H1 (cell line): ENCODE measurements around the gene RGL1. TPM values are rescaled to one million over a fixed set of nuclear protein-coding genes. Genes with fewer than 3 reads are reported as not detected.

Experiments used
- CTCF ChIA-PET: fragments of 300-600 bp; sonication (Branson Sonifier 250); formaldehyde crosslinking; loops from one replicate; lab custom pipeline; 2021; ENCODE audit not compliant: partially characterized antibody; lab: Charles Lee
- POLR2A ChIA-PET: fragments of 300-600 bp; sonication (Branson Sonifier 250); formaldehyde crosslinking; loops from one replicate; lab custom pipeline; 2021; ENCODE audit warnings: inconsistent platforms; ENCODE audit not compliant: partially characterized antibody; lab: Charles Lee
- DNase-seq, 2 experiments: peaks; one replicate each; pipeline versions ENCODE4 v3.0.0 to v3.0.0-alpha.2; 2010 to 2022; ENCODE audit warnings: low spot score in 2 of 2, low read depth in 1 of 2, mixed read lengths in 1 of 2
- FAIRE-seq: peaks from 2 replicates; lab custom pipeline; 2011; peaks lifted over from hg19 to GRCh38; lab: Jason Lieb, UNC
- H2AFZ ChIP-seq: 2 replicates; pipeline ENCODE4 v1.8.1; 2012; ENCODE audit warnings: low read length, inconsistent platforms
- H2AK5ac ChIP-seq: 2 replicates; pipeline ENCODE4 v1.6.1; 2013; ENCODE audit warnings: low read depth, low read length
- H2BK120ac ChIP-seq: replicated peaks from 2 replicates; pipeline ENCODE3; 2013; ENCODE audit warnings: low read depth, low read length, inconsistent platforms
- H2BK12ac ChIP-seq: 2 replicates; pipeline ENCODE4 v1.6.1; 2013; ENCODE audit warnings: low read depth, low read length
- H2BK15ac ChIP-seq: 2 replicates; pipeline ENCODE4 v1.6.1; 2013; ENCODE audit warnings: low read length
- H2BK20ac ChIP-seq: 2 replicates; pipeline ENCODE4 v1.6.1; 2013; ENCODE audit warnings: low read length
- H2BK5ac ChIP-seq: 2 replicates; pipeline ENCODE4 v1.6.1; 2013; ENCODE audit warnings: low read depth, low read length
- H3K14ac ChIP-seq: 2 replicates; pipeline ENCODE4 v1.6.1; 2013; ENCODE audit warnings: inconsistent platforms; ENCODE audit not compliant: insufficient read length
- H3K18ac ChIP-seq: 2 replicates; pipeline ENCODE4 v1.6.1; 2013; ENCODE audit warnings: low read length; ENCODE audit errors: extremely low read depth
- H3K23ac ChIP-seq: 2 replicates; pipeline ENCODE4 v1.6.1; 2013; ENCODE audit warnings: inconsistent platforms; ENCODE audit not compliant: insufficient read length
- H3K23me2 ChIP-seq: 2 replicates; pipeline ENCODE4 v1.6.1; 2013; ENCODE audit warnings: low read depth, low read length
- H3K27ac ChIP-seq: 2 replicates; pipeline ENCODE4 v1.6.1; 2011; ENCODE audit warnings: low read depth, low read length, inconsistent platforms
- H3K27me3 ChIP-seq, 4 experiments: replicated peaks in 1 of 4; 1 replicate in 1 of 4; 2 replicates in 3 of 4; pipeline versions ENCODE4 v1.6.1 to v1.8.1; 2011 to 2013; ENCODE audit warnings: low read length in 3 of 4, mild to moderate bottlenecking in 3 of 4, inconsistent platforms in 2 of 4, mixed read lengths in 2 of 4, moderate library complexity in 1 of 4; ENCODE audit not compliant: control insufficient read depth in 3 of 4, insufficient read depth in 3 of 4; ENCODE audit errors: extremely low read depth in 1 of 4
- H3K36me3 ChIP-seq, 4 experiments: 2 replicates each; pipeline versions ENCODE4 v1.6.1 to v1.8.1; 2011 to 2013; ENCODE audit warnings: mild to moderate bottlenecking in 4 of 4, low read length in 3 of 4, moderate library complexity in 2 of 4, control low read depth in 1 of 4, inconsistent platforms in 1 of 4; ENCODE audit not compliant: insufficient read depth in 4 of 4, control insufficient read depth in 2 of 4
- H3K4ac ChIP-seq: replicated peaks from 2 replicates; pipeline ENCODE3; 2013; ENCODE audit warnings: low read length, low read depth, mixed read lengths, inconsistent platforms; ENCODE audit not compliant: insufficient read length
- H3K4me1 ChIP-seq, 4 experiments: replicated peaks in 1 of 4; 1 replicate in 1 of 4; 2 replicates in 3 of 4; pipeline versions ENCODE4 v1.6.1 to v1.8.1; 2011 to 2013; ENCODE audit warnings: low read length in 3 of 4, inconsistent platforms in 2 of 4, mixed read lengths in 1 of 4; ENCODE audit not compliant: insufficient read depth in 4 of 4, control insufficient read depth in 3 of 4
- H3K4me2 ChIP-seq, 2 experiments: 2 replicates each; pipeline versions ENCODE4 v1.6.1 to v1.8.1; 2011 to 2013; ENCODE audit warnings: low read depth in 2 of 2, low read length in 2 of 2, control low read depth in 1 of 2, inconsistent platforms in 1 of 2, mild to moderate bottlenecking in 1 of 2; ENCODE audit not compliant: insufficient read depth in 1 of 2
- H3K4me3 ChIP-seq, 4 experiments: fragments of 200-600, 300-600 bp in 1 of 4; sonication (generic), shearing (Covaris generic), sonication (Bioruptor Twin) in 1 of 4; 2 replicates each; pipeline versions ENCODE4 v1.5.1 to v1.8.1; 2011 to 2016; ENCODE audit warnings: low read length in 4 of 4, low read depth in 3 of 4, control low read depth in 2 of 4, inconsistent platforms in 2 of 4, mild to moderate bottlenecking in 2 of 4, mixed read lengths in 1 of 4, moderate library complexity in 1 of 4; ENCODE audit not compliant: insufficient read depth in 2 of 4; ENCODE audit errors: extremely low read depth in 1 of 4
- H3K56ac ChIP-seq: replicated peaks from 2 replicates; pipeline ENCODE3; 2013; ENCODE audit warnings: low read depth, mild to moderate bottlenecking, mixed read lengths, low read length, inconsistent platforms; ENCODE audit not compliant: insufficient read length
- H3K79me1 ChIP-seq: 2 replicates; pipeline ENCODE4 v1.6.1; 2013; ENCODE audit warnings: low read depth, low read length, control low read depth
- H3K79me2 ChIP-seq, 2 experiments: 2 replicates each; pipeline versions ENCODE4 v1.6.1 to v1.8.1; 2012 to 2013; ENCODE audit warnings: low read length in 2 of 2, mild to moderate bottlenecking in 2 of 2, inconsistent platforms in 1 of 2; ENCODE audit not compliant: insufficient read depth in 2 of 2, control insufficient read depth in 1 of 2
- H3K9ac ChIP-seq, 4 experiments: replicated peaks in 1 of 4; 1 replicate in 1 of 4; 2 replicates in 3 of 4; pipeline versions ENCODE4 v1.6.1 to v1.8.1; 2011 to 2013; ENCODE audit warnings: low read depth in 3 of 4, low read length in 3 of 4, control low read depth in 2 of 4, mild to moderate bottlenecking in 2 of 4, moderate library complexity in 2 of 4, inconsistent platforms in 1 of 4; ENCODE audit errors: extremely low read depth in 1 of 4
- H3K9me3 ChIP-seq, 2 experiments: 2 replicates each; pipeline versions ENCODE4 v1.6.1 to v1.8.1; 2012 to 2013; ENCODE audit warnings: mild to moderate bottlenecking in 2 of 2, moderate library complexity in 2 of 2, control low read depth in 1 of 2, inconsistent platforms in 1 of 2, low read depth in 1 of 2, low read length in 1 of 2, mixed read lengths in 1 of 2; ENCODE audit not compliant: insufficient read depth in 2 of 2
- H4K20me1 ChIP-seq, 2 experiments: replicated peaks in 1 of 2; 2 replicates each; pipeline versions ENCODE3 to v1.8.1; 2011 to 2013; ENCODE audit warnings: inconsistent platforms in 2 of 2, low read length in 2 of 2, mild to moderate bottlenecking in 1 of 2; ENCODE audit not compliant: insufficient read depth in 2 of 2, control insufficient read depth in 1 of 2
- H4K5ac ChIP-seq: 2 replicates; pipeline ENCODE4 v1.6.1; 2013; ENCODE audit warnings: low read length, low read depth, mixed read lengths, inconsistent platforms; ENCODE audit not compliant: insufficient read length
- H4K8ac ChIP-seq: 2 replicates; pipeline ENCODE4 v1.8.0; 2013; ENCODE audit warnings: mild to moderate bottlenecking, moderate library complexity, low read length, inconsistent platforms; ENCODE audit not compliant: insufficient read depth; ENCODE audit errors: extremely low read depth
- H4K91ac ChIP-seq: replicated peaks from 2 replicates; pipeline ENCODE3; 2013; ENCODE audit warnings: low read length, mixed read lengths, inconsistent platforms; ENCODE audit not compliant: insufficient read length
- BRCA1 ChIP-seq: IDR thresholded peaks from 2 replicates; pipeline ENCODE4 v1.6.1; 2012; ENCODE audit warnings: low read depth, low read length, improper control_type of control experiment
- CBX8 ChIP-seq: fragments of 300-800, 300-1000 bp; sonication (generic); IDR thresholded peaks from 2 replicates; pipeline ENCODE4 v1.7.1; 2016; ENCODE audit warnings: low read depth, low read length, borderline replicate concordance
- POLR2A ChIP-seq, 2 experiments: IDR thresholded peaks; 1 replicate in 1 of 2; 2 replicates in 1 of 2; pipeline ENCODE4 v1.6.1; 2011; ENCODE audit warnings: low read depth in 2 of 2, low read length in 2 of 2, mild to moderate bottlenecking in 2 of 2; ENCODE audit errors: control extremely low read depth in 1 of 2
- RXRA ChIP-seq: IDR thresholded peaks from 2 replicates; pipeline ENCODE4 v1.6.1; 2011; ENCODE audit warnings: low read depth, mild to moderate bottlenecking, low read length, moderate library complexity; ENCODE audit not compliant: insufficient read depth
- TAF1 ChIP-seq: IDR thresholded peaks from 2 replicates; pipeline ENCODE4 v1.6.1; 2011; ENCODE audit warnings: mild to moderate bottlenecking, low read depth, low read length
- YY1 ChIP-seq: IDR thresholded peaks from 2 replicates; pipeline ENCODE4 v1.6.1; 2011; ENCODE audit warnings: low read depth, mild to moderate bottlenecking, low read length
- ZNF274 ChIP-seq: IDR thresholded peaks from 2 replicates; pipeline ENCODE4 v1.7.0; 2012; ENCODE audit warnings: low read length, borderline replicate concordance; ENCODE audit errors: extremely low read depth
- WGBS, 2 experiments: shearing (Covaris generic) in 1 of 2; methylation state at CpG; one replicate each; pipeline versions ENCODE4 v1.1.6 to v1.1.7; 2013 to 2015; ENCODE audit warnings: low lambda C conversion rate in 2 of 2, mixed read lengths in 2 of 2, inconsistent platforms in 1 of 2, low coverage in 1 of 2, missing lambda C conversion rate in 1 of 2; ENCODE audit not compliant: insufficient replicate concordance in 2 of 2, insufficient coverage in 1 of 2, insufficient read length in 1 of 2; ENCODE audit errors: extremely low coverage in 1 of 2, missing lambda C conversion rate in 1 of 2; 5-methylcytosine and 5-hydroxymethylcytosine counted together
- polyA plus RNA-seq, 7 experiments: library from polyadenylated mRNA; depleted of rRNA in 3 of 7; stranded (reverse) in 5 of 7; unstranded in 2 of 7; fragments of >200 nt in 5 of 7; fragments of 200-250 nt in 2 of 7; gene quantifications; 1 replicate in 5 of 7; 2 replicates in 1 of 7; 4 replicates in 1 of 7; pipeline versions ENCODE4 v1.2.1 to v1.2.3, GENCODE V29; 2011 to 2013; ENCODE audit warnings: missing spikeins in 2 of 7, mixed read lengths in 2 of 7
- total RNA-seq: library from RNA; stranded (reverse); fragmentation: NEBNext Ultra II Directional; extraction: Animal tissue kit (Norgen Biotek cat#: 25700); gene quantifications from 2 replicates; pipeline ENCODE4 v1.2.1, GENCODE V29; 2021

Gene RGL1
- total and polyA plus RNA-seq, 2 of the 8 experiments (the other 6 are each of a cell fraction or from before 2014, with no cell fraction given) = 0.98 to 2.4 TPM

DNA sequence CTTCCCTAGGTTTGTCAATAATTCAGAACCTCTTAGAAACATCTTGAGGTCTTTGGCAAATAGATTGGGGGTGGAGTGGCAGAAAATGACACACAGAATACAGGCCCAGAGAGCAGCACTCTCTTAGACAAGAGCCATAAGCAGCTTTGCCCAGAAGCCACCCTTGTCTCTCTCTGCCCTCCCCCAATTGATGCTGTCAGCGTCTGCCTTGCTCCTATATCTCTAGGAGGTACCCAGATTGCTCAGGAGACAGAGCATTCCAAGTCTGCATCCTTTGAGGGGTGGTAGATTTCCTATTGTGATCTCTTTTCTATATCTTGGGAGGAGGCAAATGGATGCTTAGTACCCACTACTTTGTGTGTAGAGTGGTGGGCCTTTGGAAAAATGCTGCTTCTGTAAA lies 1.8 kb downstream of the RGL1 start:
- no peak overlapping the region for H2BK20ac ChIP-seq
- no peaks in the 10 kb centered on the region for H3K79me2 ChIP-seq
- H3K4me2 ChIP-seq = peak overlapping the region in 1 of 2 experiments; percentile 91; a peak in 1 of 4 replicates
- no peak for FAIRE-seq
- no peak overlapping the region for H3K27ac ChIP-seq
- H2BK15ac ChIP-seq = no peak overlapping the region
- no peak overlapping the region for H3K56ac ChIP-seq
- H4K8ac ChIP-seq = no peak overlapping the region
- H3K23ac ChIP-seq = no peak overlapping the region
- no peak overlapping the region for H2AK5ac ChIP-seq
- H3K36me3 ChIP-seq = no peaks in the 10 kb centered on the region
- no peak overlapping the region for H2BK12ac ChIP-seq
- peaks cover 6% of the 10 kb centered on the region; the same call in 1 of the 2 replicates for H3K23me2 ChIP-seq
- no peak overlapping the region for H2BK5ac ChIP-seq
- H2BK120ac ChIP-seq = no peak overlapping the region
- H3K4me1 ChIP-seq = peaks cover 0 to 9% (median 2%) of the 10 kb centered on the region in 4 experiments; a peak in 5 of 7 replicates
- H4K91ac ChIP-seq = no peak overlapping the region
- no peak overlapping the region for H3K9ac ChIP-seq
- H3K4me3 ChIP-seq = no peak overlapping the region
- CTCF ChIA-PET = interaction anchor here (0.6 to 2.1 kb wide), 6 partner anchors 16 to 158 kb away, joined by 3 to 8 read pairs (median 4); no protein-coding TSS in a partner anchor
- H3K14ac ChIP-seq = no peak overlapping the region
- no peak overlapping the region for H3K4ac ChIP-seq
- H2AFZ ChIP-seq = no peak overlapping the region
- H3K9me3 ChIP-seq = 0 out of 4 replicates have a peak, but pooled peaks cover 0 to 3% of the 10 kb centered on the region in 2 experiments
- H4K20me1 ChIP-seq = no peaks in the 10 kb centered on the region
- no peak for TF ChIP-seq BRCA1
- no peak for TF ChIP-seq POLR2A (IDR thresholded peaks at IDR 0.05; ENCODE audit: control extremely low read depth in 1 of 2, low read depth in 2 of 2, low read length in 2 of 2)
- no peak for TF ChIP-seq TAF1
- TF ChIP-seq ZNF274 = no peak
- no peak for TF ChIP-seq RXRA
- no peak for TF ChIP-seq YY1
- TF ChIP-seq CBX8 = no peak
- TF ChIP-seq, all 59 proteins: peak for 0
- WGBS, 2 experiments = 43% methylated on average over 1 of the region's 1 CpG; no CpG with 5 or more reads in 1 of the 2 experiments
- POLR2A ChIA-PET = no interaction called here
- no peak for DNase-seq
- Histone ChIP-seq H3K79me1 (no peaks in the 10 kb centered on the region), H3K27me3 (peaks cover 0 to 13% (median 6%) of the 10 kb centered on the region in 4 experiments; a peak in 4 of 7 replicates), H4K5ac (no peak overlapping the region), H3K18ac (no peak overlapping the region)
